Head of caudate nucleus (tissue), 42 donors: ENCODE results near the gene IGF2BP3.
"Not testable (repeated sequence)": the region's sequence is repeated elsewhere in the genome, so short reads cannot be mapped to it uniquely, and the experiment has no call there.

Experiments used
- DNase-seq, 42 donors: peaks; one replicate each; pipeline versions ENCODE4 v3.0.0 to v3.0.0-alpha.2; 2020 to 2021; ENCODE audit warnings: mixed read lengths in 7 of 42
- intact Hi-C: fragments of 100-400 bp; cut with DNase I; formaldehyde crosslinking; loops from one replicate; pipeline ENCODE4 v1.15.0; 2022

Gene IGF2BP3

DNA sequence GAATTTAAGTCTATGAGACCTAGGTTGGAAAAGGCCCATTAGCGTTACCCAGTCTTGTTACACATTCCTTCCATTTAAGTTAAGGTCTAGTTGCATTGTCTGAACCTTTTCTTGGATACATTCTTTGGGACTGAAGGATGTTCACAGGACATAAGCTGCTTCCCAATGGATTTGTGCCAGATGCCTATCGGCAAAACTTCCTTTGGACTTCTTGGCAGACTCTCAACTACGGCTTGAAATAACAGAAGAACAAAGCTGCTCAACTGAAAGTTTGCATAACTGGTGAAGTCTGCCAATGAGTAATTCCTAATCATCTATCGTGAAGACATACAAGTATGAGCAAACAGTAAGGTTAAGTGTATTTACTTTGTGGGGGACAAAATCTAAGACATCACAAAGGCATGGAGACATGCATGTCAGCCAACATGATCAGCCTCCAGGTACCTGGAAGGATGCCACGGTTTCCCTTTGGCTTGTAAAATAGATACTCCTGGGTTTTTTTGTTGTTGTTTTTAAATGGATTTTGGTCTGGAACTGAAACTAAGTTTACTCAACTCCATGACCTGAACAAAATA lies 135.7 kb downstream of the IGF2BP3 start:
- no peak for DNase-seq
- intact Hi-C loops = no loop called here

DNA sequence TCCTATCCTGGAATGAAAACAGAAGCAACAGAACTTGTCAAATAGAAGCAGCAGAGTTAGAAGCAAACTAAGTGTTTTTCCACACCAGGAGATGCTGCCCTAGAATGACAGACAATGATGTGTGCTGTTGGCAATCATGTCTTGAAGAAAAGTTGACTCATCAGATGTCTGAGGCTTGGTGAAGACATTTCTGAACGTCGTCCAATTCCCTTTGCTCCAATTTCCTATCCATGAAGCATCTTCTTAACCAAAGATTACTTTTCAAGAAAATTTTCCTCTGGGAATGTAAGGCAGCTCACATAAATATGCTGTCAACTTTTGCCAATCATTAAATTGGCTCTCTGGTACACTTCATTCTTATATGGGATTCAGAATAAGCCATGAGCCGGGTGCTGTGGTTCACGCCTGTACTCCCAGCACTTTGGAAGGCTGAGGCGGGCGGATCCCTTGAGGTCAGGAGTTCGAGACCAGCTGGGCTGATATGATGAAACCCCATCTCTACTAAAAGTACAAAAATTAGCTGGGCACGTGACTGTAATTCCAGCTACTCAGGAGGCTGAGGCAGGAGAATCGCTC lies 136.5 kb downstream of the IGF2BP3 start:
- intact Hi-C loops = no loop called here

GRCh38 chr7:23332910-23333612 lies 137.2 kb downstream of the IGF2BP3 start:
- no peak for DNase-seq

More for the DNA sequence above, 136.5 kb downstream of the IGF2BP3 start:
- no peak for DNase-seq

DNA sequence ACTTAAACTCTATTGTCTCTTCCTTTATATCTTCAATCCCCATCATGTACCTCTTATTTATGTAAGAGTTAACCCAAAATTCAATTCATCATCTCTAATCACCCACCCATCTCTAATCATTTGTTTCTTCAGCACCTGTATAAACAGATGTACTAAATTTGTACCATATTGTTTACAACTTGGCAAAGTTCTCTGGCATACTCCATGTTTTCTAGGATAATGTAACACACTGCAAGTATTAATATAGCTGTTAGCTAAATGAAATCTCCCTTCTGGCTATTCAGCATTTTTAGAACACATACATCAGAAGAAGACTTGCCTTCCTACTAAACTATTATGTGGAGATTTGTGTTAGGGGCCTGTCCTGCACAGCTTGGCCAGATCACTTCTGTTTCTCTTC lies 138.1 kb downstream of the IGF2BP3 start:
- DNase-seq = no peak
- intact Hi-C loops = no loop called here

More at GRCh38 chr7:23332910-23333612, 137.2 kb downstream of the IGF2BP3 start:
- intact Hi-C loops = no loop called here

GRCh38 chr7:23331132-23331531 lies 139.2 kb downstream of the IGF2BP3 start:
- DNase-seq = no peak
- intact Hi-C loops = no loop called here

- DNase-seq = no peak
- intact Hi-C loops = no loop called here
Observed at GRCh38 chr7:23315366-23315765, 154.9 kb downstream of the IGF2BP3 start.

- DNase-seq, intact Hi-C loops: not testable (repeated sequence)
Observed at GRCh38 chr7:23312141-23312540, 158.2 kb downstream of the IGF2BP3 start.

- no peak for DNase-seq
- intact Hi-C loops = no loop called here
Observed at GRCh38 chr7:23308754-23309153, 161.5 kb downstream of the IGF2BP3 start.

DNA sequence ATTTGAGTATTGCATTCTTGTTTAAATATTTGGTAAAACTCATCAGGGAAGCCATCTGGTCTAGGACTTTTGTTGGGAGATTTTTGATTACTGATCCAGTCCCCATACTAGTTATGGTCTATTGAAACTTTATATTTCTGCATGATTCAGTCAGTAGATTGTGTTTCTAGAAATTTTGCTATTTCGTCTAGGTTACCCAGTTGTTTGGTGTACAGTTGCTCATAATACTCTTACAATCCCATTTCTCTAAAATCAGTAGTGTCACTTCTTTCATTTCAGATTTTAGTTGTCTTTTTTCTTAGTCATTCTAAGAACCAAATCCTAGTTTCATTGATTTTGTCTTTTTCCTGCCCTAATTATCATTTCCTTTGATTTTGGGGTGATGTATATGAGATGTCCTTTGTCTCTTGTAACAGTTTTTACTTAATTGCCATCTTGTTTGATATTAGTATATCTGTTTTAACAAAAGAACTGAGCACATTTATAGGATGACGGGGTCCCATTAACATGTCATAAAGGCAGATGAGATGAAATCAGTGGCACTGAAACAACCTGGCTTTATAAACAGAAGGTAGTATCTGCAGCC lies 163.3 kb downstream of the IGF2BP3 start:
- no peak for DNase-seq
- intact Hi-C loops = no loop called here

GRCh38 chr7:23299770-23300300 lies 170.5 kb downstream of the IGF2BP3 start:
- peak in 1 of 42 donors; percentile 10 for DNase-seq
- intact Hi-C loops = loop anchor here (5.0 kb wide), 1 partner anchor 118 kb away; the partner anchor contains the start of gene NUP42

DNA sequence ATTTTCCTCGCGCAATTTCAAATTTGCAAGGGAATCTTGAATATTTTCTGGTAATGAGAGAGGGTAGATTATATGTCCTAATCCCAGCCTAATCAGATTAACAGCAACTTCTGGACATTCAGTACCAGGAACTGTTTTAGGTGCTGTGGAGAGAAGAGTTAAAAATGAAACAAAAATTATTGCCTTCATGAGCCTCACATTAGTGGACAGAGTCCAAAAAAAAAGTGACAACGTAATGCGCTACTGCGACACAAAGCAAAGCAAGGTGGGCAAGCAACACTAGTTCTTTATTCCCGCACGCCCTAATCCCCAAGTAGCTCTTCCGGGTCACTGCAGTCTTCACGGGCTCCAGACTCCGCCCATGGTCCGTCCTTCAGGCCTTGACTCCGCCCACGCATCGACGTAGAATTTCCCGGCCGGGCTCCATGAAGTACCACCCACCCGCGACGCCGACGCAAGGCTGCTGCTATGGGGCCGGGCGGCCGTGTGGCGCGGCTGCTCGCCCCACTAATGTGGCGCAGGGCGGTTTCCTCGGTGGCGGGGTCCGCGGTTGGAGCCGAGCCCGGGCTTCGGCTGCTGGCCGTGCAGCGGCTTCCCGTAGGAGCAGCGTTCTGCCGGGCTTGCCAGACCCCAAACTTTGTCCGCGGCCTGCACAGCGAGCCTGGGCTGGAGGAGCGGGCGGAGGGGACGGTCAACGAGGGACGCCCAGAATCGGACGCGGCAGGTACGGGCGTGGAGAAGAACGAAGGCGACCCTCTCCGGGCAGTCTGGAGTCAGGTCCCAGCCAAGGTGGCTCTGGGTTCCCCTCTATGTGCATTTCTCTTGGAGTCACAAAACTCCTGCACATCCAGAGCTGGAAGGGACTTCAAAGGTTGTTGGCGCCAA lies 171.2 kb downstream of the IGF2BP3 start, which contains the start of gene MALSU1:
TSS of gene MALSU1 (plus strand) at position 455 of the 885 bp plus-strand sequence. CDS start at position 469, 14 bp downstream.
- DNase-seq = peak; percentile 95 to 99 (median 98)
- intact Hi-C loops = loop anchor here (5.0 kb wide), 1 partner anchor 117 kb away; the partner anchor contains the start of gene NUP42

- intact Hi-C loops = loop anchor here (5.0 kb wide), 1 partner anchor 116 kb away; the partner anchor contains the start of gene NUP42
- peak in 2 of 42 donors; percentile 2 to 7 for DNase-seq
Observed at GRCh38 chr7:23298141-23298881, 172.0 kb downstream of the IGF2BP3 start.

- DNase-seq = no peak
- intact Hi-C loops = loop anchor here (5.0 kb wide), 1 partner anchor 113 kb away; the partner anchor contains the start of gene NUP42
Observed at GRCh38 chr7:23295401-23295697, 174.9 kb downstream of the IGF2BP3 start.

DNA sequence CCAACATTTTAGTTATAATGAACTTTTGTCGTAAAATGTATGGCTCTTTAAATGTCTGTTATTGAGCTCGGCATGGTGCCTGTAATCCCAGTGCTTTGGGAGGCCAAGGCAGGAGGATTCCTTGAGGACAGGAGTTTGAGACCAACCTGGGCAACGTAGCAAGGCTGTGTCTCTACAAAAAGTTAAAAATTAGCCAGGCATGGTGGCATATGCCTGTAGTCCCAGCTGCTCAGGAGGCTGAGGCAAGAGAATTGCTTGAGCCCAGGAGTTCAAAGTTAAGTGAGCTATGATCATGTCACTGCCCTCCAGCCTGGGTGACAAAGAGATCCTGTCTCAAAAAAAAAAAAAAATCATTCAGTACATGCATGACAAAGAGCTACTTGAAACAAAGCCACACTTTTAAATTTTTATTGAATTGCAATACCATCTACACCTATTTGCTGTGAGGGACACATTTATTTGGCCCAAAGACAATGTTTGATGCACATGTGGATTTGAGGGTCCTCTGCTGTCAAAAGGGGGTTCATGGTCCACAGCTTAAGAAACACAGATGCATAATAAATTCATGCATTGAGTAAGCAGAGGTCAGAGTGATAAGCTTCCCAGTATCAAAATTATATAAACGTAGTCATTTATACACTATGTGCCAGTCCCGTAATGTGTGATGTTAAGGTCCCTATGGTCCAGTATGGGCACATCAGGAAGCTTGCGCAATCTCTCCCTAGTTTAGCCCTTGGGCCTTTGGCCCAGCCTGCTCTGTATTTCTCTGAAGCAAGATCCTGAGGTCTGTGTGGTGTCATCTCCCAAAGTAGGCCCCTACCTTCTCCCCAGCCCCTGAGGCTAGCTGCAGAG lies 175.5 kb downstream of the IGF2BP3 start:
- DNase-seq = no peak
- intact Hi-C loops = loop anchor here (5.0 kb wide), 1 partner anchor 112 kb away; the partner anchor contains the start of gene NUP42

DNA sequence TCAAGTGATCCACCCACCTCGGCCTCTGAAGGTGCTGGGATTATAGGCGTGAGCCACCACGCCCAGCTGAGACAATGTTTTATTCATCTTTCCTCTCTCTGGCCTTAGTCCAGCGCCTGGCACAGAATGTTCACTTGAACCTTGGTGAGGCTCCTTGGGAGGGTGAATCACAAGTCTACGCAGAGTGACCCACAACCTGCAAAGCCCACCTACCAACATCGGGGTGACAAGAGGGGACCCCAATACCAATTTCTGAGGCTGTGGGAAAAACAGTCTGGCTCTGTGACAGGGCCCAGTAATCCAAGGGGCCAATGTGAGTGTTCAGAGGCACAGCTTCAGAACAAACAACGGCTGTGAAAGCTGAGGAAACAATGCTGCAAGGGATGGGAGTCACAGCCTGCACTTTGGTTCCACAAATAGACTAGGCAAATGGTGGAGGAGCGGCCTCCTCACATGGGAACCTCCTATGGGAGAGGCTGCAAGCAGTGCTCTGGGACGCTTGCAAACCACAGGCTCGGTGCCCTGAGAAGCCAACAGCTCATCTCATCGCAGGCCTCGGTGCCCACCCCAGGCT lies 176.7 kb downstream of the IGF2BP3 start:
- DNase-seq = no peak
- intact Hi-C loops = no loop called here

- no peak for DNase-seq
- intact Hi-C loops = no loop called here
Observed at GRCh38 chr7:23292623-23293022, 177.7 kb downstream of the IGF2BP3 start.
